HG03097 (cell line): Measurements from ENCODE around the gene KIAA0319L.
"Not testable (repeated sequence)": the region's sequence is repeated elsewhere in the genome, so short reads cannot be mapped to it uniquely, and the experiment has no call there.

Experiments
- ATAC-seq: cut with Tn5 transposase; IDR thresholded peaks from one replicate; pipeline ENCODE4 v1.9.1; 2021; ENCODE audit not compliant: unreplicated experiment, low FRiP score

Gene KIAA0319L

DNA sequence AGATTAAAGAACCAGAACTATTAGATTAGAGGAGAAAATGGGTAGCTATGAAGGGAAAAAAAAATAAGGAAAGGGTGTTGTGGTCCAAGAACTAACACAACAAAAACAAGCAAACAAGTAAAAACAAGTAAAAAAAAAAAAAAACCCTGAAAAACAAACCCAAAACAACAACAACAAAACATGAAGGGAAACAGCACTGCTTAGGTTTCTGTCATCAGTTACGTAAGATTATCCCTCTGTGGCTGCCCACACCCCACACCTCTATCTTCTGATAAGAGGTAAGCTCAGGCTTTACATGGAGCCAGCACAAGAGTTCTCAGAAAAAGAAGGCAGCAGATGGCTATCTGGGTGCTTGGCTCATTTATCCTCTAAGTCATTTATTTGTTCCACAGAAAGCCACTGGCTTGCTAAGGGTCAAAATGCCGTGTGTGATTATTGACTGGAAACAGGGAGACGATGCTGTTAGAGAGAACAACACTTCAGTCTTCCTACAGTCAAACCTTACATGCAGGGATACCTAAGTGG is 57.5 kb downstream of the KIAA0319L start:
- no peak for ATAC-seq

DNA sequence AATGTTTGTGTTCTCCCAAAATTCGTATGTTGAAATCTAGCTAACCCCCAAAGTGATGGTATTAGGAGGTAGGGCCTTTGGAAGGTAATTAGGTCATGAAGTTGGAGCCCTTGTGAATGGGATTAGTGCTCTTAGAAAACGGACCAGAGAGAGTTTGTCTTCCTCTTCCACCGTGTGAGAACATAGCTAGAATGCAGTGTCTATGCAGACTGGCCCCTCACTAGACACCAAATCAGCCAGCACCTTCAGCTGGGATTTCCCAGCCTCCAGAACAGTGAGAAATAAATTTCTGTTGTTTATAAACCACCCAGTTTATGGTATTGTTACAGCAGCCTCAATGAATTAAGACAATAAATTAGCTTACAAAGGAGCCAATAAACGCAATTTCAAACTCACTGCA is 58.0 kb downstream of the KIAA0319L start:
- ATAC-seq, result no peak

DNA sequence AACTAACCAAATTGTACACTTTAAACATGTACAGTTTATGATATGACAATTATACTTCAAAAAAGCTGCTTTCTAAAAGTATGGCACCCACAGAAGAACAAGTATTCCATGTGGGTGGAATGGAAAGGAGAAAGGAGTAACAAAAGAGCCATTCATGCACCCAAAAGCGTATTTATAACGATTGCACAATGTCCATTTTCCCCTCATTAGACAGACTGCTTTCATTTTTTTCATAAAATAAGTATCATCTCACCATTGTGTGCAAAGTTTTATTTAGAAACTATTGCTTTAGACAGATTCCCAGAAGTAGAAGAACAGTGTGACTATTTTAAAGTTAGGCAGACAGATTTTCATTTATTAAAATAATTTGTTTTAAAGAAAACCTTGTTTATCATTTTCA is 59.6 kb downstream of the KIAA0319L start:
- ATAC-seq, result no peak

DNA sequence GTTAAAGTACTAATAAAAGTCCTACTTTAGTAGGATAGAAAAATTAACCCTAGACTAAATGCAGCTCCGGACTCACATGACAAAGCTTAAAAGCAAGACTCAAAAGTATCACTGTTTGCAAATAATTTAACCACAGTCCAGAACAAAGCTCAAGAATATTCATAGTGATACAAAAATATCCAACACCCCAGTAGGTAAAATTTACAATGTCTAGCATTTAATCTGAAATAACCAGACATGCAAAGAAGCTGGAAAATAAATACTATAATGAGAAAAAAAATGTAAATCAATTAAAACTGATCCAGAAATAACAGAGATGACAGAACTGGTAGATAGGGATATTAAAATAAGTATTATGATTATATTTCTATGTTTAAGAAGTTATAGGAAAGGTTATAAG is 67.0 kb downstream of the KIAA0319L start:
- no peak for ATAC-seq

DNA sequence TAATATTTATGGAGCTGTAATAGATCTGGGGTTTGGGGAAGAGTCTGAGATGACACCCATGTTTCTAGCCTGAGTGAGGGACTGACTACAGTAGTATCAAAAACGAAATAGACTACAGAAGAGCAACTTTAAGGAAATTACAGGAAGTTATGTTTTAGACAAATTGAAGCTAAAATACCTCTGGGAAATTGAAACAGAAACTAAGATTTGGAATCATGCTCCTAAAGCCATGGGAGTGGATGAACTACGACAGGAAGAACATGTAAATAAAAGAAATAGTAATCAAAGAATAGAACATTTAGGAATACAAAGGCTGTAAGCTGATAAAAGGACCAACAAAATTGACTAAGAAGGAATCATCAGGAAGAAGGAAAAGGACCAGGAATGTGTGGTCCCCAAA is 68.9 kb downstream of the KIAA0319L start:
- no peak for ATAC-seq

DNA sequence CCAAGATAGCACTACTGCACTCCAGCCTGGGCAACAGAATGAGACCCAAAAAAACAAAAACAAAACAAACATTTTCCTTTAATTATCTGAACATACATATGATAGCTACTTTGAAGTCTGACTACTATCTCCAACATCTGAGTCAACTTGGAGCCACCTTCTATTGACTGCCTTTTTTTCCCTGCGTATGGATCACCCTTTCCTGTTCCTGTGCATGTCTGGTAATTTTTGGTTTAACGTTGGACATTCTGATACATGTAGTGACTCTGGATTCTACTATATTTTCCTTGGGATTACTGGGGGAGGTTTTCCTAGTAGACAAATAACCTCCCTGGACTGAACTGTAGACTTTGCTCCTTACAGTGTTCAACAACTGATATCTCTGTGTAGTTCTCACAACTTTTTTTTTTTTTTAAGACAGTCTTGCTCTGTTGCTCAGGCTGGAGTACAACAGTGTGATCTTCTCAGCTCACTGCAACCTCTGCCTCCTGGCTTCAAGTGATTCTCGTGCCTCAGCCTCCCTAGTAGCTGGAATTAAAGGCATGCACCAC is 70.3 kb downstream of the KIAA0319L start:
- ATAC-seq, result no peak

DNA sequence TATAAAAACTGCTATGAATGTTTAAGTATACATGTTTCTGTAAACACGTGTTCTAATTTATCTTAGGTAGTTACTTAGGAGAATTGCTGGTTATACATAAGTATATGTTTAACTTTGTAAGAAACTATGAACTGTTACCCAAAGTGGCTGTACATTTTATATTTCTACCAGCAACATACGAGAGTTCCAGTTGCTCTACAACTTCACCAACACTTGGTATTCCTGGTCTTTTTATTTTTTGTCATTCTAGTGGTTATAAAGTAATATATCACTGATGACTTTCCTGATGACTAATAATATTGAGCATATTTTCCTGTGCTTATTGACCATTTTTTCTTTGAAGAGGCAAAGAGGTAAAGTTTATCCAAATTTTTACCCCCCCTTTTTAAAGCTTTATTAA is 76.0 kb downstream of the KIAA0319L start:
- ATAC-seq, result no peak

DNA sequence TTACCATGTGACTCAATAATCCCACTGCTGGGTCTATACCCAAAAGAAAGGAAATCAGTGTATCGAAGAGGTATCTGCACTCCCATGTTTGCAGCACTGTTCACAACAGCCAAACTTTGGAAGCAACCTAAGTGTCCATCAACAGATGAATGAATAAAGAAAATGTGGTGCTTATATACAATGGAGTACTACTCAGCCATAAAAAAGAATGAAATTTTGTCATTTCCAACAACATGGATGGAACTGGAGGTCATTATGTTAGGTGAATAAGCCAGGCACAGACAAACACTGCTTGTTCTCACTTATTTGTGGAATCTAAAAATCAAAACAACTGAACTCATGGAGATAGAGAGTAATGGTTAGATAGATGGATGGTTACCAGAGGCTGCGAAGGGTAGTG is 79.3 kb downstream of the KIAA0319L start:
- no peak for ATAC-seq

DNA sequence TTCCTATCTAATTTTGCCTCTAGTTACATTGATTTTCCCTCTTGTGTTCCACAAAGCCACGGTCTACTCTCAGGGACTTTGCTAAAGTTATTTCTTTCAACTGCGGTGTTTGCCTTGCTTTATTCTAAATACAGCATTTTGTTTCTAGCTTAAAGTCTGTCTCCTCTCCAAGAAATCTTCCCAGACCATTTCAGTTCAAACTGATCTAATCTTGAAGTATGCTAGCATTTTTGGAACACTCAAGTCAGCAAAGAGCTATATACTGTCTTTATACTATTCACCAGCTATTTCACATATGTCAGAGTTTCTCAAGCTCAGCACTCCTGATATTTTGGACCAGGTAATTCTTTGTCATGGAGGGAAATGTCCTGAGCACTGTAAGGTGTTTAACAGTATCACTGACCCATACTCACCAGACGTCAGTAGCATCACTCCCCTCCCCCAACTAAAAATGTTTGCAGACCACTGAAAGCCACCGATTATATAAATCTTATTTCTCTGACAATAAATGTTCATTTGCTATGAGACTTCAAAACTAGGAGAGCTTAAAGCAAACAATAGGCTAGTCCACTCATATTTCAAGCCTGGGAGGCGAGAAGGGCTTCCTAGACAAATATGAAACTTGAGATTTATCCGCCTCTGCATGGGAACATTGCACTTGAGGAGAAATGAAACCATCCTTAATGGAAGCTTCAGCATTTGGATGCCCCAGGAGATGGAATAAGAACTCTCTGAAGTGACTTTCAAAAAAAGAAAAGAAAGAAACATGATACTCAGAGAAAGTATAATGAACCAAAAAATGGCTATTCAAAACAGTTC is 81.1 kb downstream of the KIAA0319L start:
- ATAC-seq, result no peak

DNA sequence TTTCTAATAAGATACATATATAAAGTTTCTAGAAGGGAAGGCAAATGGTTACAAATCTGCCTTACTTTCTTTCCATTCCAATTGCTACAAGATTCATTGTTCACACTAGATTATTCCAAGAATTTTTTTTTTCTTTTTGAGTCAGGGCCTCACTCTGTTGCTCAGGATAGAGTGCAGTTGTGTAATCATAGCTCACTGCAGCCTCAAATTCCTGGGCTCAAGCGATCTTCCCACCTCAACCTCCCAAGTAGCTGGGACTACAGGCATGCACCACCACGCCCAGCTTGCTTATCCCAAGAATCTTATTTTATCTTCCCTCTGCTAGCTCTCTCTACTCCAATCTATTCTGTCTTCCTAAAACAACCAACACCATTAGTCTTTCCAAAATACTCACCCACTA is 81.8 kb downstream of the KIAA0319L start:
- ATAC-seq, result no peak

DNA sequence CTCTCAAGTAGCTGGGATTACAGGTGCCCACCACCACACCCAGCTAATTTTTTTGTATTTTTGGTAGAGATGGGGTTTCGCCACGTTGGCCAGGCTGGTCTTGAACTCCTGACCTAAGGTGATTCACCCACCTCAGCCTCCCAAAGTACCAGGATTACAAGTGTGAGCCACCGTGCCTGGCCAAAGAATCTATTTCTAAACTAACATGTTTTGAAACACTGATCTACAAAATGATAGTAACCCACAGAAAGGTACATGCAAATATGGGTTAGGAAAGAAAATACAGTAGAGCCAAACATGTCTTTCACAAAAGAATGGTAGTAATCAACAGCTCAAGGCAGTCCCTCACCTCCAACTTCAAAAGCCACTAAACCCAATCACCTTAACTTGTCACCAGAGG is 84.0 kb downstream of the KIAA0319L start:
- not testable (repeated sequence) for ATAC-seq

DNA sequence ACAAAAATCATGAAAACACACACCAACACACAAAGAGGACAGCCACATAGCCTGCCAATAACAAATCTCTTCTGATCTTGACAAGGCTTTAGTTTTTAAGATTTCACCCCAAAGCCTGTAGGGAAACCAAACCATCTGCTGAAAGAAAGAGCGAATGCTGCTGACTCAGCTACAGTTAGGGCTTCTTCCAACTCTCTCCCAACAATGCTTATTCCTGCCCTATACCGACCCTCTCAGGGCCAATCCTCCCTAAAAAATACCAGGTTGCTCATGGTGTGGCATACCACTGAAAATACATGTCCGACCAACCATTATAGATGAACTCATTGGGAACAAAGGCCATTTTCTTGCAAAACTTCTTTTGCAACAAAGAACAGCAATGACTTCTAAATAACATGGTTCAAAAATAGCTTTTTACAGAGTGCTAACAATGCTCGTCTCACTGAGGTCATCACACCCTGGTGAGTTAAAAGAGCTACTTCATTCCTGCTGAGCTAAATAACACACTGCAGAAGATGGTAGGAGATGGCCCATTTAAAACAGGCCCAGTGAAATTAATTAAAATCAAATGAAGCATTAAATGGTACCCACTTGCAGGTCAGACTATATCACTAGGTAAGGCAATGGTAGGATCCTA is 86.1 kb downstream of the KIAA0319L start:
- no peak for ATAC-seq

DNA sequence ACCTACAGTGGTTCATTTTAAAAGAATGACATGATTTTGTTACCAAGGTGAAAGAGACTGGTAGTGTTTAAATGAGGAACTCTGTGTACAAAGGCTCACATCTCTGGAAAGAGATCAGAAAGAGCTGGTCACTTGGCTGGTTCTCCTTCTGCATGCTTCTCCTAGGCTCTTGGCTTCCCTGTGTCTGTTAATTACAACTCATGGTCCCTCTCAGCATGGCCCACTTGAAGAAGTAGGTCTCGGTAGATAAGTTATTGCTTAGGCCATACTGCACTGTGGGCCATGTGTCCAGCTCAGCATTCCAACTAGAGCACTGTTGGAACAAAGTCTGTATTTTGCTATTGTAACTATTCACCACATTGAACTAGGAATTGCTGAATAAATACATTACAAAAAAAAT is 91.1 kb downstream of the KIAA0319L start:
- ATAC-seq, result no peak

DNA sequence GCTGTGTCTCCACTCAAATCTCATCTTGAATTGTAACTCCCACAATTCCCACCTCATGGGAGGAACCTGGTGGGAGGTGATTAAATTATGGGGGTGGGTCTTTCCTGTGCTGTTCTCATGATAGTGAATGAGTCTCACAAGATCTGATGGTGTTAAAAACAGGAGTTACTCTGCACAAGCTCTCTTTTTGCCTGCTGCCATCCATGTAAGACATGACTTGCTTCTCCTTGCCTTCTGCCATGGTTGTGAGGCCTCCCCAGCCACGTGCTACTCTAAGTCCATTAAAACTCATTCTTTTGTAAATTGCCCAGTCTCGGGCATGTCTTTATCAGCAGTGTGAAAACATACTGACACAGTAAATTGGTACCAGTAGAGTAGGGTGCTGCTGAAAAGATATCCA is 93.5 kb downstream of the KIAA0319L start:
- not testable (repeated sequence) for ATAC-seq

DNA sequence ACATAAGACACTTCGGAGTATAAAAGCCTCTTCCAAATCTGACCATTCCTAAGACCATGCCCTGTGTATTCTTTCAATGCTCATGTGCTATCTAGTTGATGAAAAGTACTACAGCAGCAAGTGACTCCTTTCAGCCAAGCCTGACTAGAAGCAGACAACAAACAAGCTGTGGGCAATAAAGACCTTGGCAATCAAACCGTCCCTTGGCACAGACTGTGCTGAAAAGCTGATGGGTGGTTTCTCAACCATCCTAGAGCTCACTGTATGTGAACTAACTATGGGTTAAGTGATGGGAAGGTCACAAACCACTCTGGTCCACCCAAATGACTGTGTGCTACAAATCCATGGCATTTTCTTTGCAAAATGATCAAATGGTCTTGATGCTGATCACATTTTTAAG is 94.0 kb downstream of the KIAA0319L start:
- no peak for ATAC-seq

DNA sequence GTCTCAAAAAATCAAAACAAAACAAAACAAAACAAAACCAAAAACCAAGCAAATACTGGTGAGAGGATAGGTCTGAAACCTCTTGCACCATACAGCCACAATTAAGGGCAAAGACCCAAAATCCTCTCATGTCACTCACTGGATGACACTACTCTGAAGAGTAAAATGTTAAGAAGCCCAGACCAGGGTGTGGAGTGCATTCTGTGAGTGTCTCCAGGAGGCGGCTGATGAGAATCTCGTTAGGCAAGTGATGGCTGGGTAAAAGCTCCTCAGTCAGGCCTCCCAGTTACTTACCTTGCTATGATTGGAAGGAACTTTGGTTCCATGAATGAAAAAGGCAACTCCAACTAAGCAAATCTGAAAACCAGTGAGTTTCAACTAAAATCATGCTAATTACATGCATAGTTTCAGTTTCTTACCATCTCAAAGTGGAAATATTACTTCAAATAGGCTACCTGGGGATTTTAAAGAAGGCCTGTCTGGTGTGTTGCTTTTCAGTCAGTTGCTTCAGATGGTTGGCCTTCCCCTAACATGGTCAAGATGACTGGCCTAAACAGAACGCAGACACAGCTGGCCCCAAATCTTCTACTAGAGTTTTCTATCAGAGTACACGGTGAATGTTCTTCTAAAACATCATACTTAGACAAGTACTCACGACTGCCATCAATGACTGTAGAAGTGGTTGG is 95.1 kb downstream of the KIAA0319L start:
- ATAC-seq, result no peak

DNA sequence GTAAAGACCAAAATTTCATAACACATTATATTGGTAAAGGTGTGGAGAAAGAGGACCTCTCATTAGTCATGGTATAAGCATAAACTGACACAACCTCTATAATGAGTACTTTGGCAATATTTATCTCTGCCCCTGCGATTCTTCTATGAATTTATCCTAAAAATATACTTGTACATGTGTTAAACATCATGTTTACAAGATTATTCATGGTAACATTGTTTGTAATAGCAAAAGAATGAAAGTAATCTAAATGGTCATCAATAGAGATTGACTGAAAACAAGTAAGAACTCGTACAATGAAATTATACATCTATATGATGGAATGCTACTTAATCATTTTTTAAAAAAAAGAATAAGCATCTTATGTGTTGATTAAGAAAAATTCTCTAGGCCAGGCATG is 96.4 kb downstream of the KIAA0319L start:
- no peak for ATAC-seq

DNA sequence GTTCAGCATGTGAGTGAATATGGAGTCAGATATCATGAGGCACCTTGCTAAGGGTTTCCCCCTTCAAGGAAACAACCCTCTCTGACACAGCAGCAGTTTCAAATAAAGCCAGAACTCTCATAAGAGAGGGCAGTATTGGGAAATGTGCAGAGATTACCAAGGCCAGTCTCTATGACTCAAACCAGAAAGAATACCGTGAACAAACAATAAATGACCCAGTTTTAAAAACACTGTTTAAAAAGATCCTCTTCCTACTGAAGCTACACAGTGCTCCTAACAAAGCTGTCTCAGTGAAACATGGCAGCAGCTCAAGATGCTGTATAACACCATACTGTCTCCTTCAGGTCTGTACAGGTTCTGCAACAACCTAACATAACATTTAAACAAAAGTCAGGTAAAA is 102.6 kb downstream of the KIAA0319L start:
- no peak for ATAC-seq

DNA sequence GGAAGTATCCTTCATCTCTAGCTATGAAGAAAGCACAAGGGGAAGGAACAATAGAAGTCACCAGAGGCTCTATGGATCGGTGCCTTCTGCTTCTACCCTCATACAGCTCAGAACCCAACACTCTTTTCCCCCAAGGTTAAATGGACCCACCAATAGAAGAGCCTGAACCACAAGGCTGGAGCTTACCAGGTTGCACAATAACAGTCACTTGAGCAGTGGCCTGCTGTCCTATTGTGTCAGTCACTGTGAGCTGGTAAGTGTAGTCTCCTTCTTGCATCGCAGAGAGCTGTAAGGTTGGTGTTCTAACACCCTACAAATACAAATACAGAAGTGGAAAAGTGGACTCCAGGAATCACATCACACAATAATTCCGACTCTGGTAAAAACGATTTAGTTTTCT is 103.0 kb downstream of the KIAA0319L start:
- no peak for ATAC-seq

DNA sequence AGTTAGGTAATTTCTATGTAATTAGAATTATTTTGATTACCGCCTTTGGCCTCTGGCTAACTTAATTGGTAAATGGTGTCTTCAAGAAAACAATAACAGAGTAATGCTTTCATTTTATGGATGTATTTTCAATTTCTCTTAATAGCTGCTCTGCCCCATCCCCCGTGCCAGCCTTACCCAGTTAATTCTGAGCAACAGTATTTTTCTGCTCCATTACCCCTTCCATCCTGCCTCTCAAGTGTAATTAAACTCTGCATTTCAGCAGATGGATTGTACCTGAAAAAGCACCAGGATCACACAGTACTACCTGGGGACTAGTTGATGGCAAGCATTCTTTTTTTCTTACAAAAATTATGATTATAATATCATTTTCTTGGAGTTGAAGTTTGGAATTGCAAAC is 104.2 kb downstream of the KIAA0319L start:
- ATAC-seq, result no peak

DNA sequence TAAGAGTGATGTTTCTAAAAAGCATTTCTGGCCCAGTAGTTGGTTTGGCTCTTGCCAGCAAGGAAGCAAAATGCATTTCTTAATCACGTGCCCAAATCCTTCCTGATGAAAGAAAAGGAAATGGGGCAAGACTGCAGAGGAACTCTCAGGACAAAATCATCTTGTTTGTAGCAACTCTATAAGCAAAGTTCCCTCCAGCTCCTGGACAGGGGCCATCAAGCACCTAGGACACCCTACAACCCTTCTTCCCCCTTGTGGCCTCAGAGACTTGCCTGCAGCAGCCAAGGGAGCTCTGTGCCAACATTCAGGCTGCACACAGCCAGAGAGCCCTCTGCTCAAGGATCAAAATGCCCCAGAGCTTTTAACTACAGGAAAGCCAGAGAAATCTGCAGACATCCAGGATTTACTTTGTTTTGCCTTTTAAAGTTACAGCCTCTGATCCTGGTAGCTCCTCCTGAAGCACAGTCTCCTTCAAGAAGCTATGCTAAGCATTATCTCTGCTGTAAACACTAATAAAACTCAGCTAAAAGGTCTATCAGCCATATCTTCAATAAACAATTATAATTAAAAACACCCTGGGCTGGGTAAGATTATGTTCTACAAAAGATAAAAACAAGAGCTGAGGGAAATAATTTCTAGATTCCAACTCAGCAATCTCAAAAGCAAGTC is 105.0 kb downstream of the KIAA0319L start:
- no peak for ATAC-seq
